OCI-LY7 (cell line): ENCODE results near the gene DHPS.

Experiments used
- CTCF ChIP-seq: fragments of 200-600 bp; sonication (generic); conservative IDR thresholded peaks from 2 replicates; pipeline ENCODE4 v1.5.1; 2014; ENCODE audit warnings: mild to moderate bottlenecking, antibody characterized with exemption, low read length, moderate library complexity, mixed read lengths
- EZH2phosphoT487 ChIP-seq: fragments of 200-600 bp; sonication (generic); IDR thresholded peaks from 2 replicates; pipeline ENCODE4 v1.6.1; 2018; ENCODE audit warnings: low read depth, borderline replicate concordance, mild to moderate bottlenecking, mixed run types, antibody characterized with exemption, low read length, moderate library complexity, mixed read lengths

GRCh38 chr19:12648088-12648487 lies 33.6 kb downstream of the DHPS start:
- TF ChIP-seq CTCF (0 out of 2 replicates have a peak, but pooled peaks have one; percentile 24), EZH2phosphoT487 (no peak)
